BLaER1 treated with 17β-estradiol and CSF1 and Interleukin-3, amounts not matched to agents 10 nM and 100 nM (cell line): ENCODE results near the gene C1orf198.

ENCODE experiments used
- H3K27ac ChIP-seq, 11 experiments: shearing (Covaris generic); formaldehyde crosslinking; 2 replicates each; pipeline ENCODE4 v1.8.1; 2022
- H3K27me3 ChIP-seq, 11 experiments: shearing (Covaris generic); formaldehyde crosslinking; 2 replicates each; pipeline ENCODE4 v1.8.1; 2022
- H3K36me3 ChIP-seq, 11 experiments: shearing (Covaris generic); formaldehyde crosslinking; 2 replicates each; pipeline ENCODE4 v1.8.1; 2022
- H3K4me1 ChIP-seq, 10 experiments: shearing (Covaris generic); formaldehyde crosslinking; 2 replicates each; pipeline ENCODE4 v1.8.1; 2022
- H3K4me2 ChIP-seq, 11 experiments: shearing (Covaris generic); formaldehyde crosslinking; 2 replicates each; pipeline ENCODE4 v1.8.1; 2022
- H3K4me3 ChIP-seq, 10 experiments: shearing (Covaris generic); formaldehyde crosslinking; 2 replicates each; pipeline ENCODE4 v1.8.1; 2022
- H3K9ac ChIP-seq, 11 experiments: shearing (Covaris generic); formaldehyde crosslinking; 2 replicates each; pipeline ENCODE4 v1.8.1; 2022
- H3K9me3 ChIP-seq, 11 experiments: shearing (Covaris generic); formaldehyde crosslinking; replicated peaks in 1 of 11; 2 replicates each; pipeline ENCODE4 v1.8.1; 2022
- H4K20me1 ChIP-seq, 11 experiments: shearing (Covaris generic); formaldehyde crosslinking; 2 replicates each; pipeline ENCODE4 v1.8.1; 2022
- Cebpa-rat ChIP-seq, 11 experiments: shearing (Covaris generic); IDR thresholded peaks; 2 replicates each; pipeline ENCODE4 v1.8.1; 2022

Gene C1orf198

GRCh38 chr1:230907472-230908205, 39.3 kb upstream of the C1orf198 start:
- Histone ChIP-seq H3K9ac (no peak overlapping the region), H3K4me3 (no peak overlapping the region), H4K20me1 (no peaks in the 10 kb centered on the region), H3K27ac (no peak overlapping the region), H3K27me3 (no peaks in the 10 kb centered on the region), H3K9me3 (no peaks in the 10 kb centered on the region), H3K4me1 (no peaks in the 10 kb centered on the region), H3K36me3 (peaks cover 67 to 96% (median 79%) of the 10 kb centered on the region in 11 experiments), H3K4me2 (no peak overlapping the region)
- no peak for TF ChIP-seq Cebpa-rat (IDR thresholded peaks at IDR 0.05)

- Histone ChIP-seq H3K27me3 (no peaks in the 10 kb centered on the region), H3K4me2 (no peak overlapping the region), H3K9me3 (no peaks in the 10 kb centered on the region), H3K36me3 (peaks cover 60 to 86% (median 71%) of the 10 kb centered on the region in 11 experiments), H3K4me3 (no peak overlapping the region), H3K27ac (no peak overlapping the region), H3K9ac (no peak overlapping the region), H4K20me1 (no peaks in the 10 kb centered on the region), H3K4me1 (no peaks in the 10 kb centered on the region)
- no peak for TF ChIP-seq Cebpa-rat (IDR thresholded peaks at IDR 0.05)
These were observed 37.9 kb upstream of the C1orf198 start for GRCh38 chr1:230906226-230906625.

GRCh38 chr1:230905733-230906132, 37.4 kb upstream of the C1orf198 start:
- Histone ChIP-seq H3K4me2 (no peak overlapping the region), H3K36me3 (peaks cover 60 to 81% (median 67%) of the 10 kb centered on the region in 11 experiments), H3K27ac (no peak overlapping the region)

GRCh38 chr1:230902349-230902923, 34.1 kb upstream of the C1orf198 start:
- Histone ChIP-seq H3K9ac (no peak overlapping the region), H3K36me3 (peaks cover 31 to 48% (median 36%) of the 10 kb centered on the region in 11 experiments), H3K4me1 (no peaks in the 10 kb centered on the region), H3K9me3 (no peaks in the 10 kb centered on the region), H4K20me1 (no peaks in the 10 kb centered on the region), H3K27ac (no peak overlapping the region), H3K4me3 (no peak overlapping the region), H3K4me2 (no peak overlapping the region), H3K27me3 (no peaks in the 10 kb centered on the region)
- no peak for TF ChIP-seq Cebpa-rat (IDR thresholded peaks at IDR 0.05)

More at GRCh38 chr1:230905733-230906132, 37.4 kb upstream of the C1orf198 start:
- TF ChIP-seq Cebpa-rat (IDR thresholded peaks at IDR 0.05), result no peak
- Histone ChIP-seq H4K20me1 (no peaks in the 10 kb centered on the region), H3K4me1 (no peaks in the 10 kb centered on the region), H3K9me3 (no peaks in the 10 kb centered on the region), H3K9ac (no peak overlapping the region), H3K27me3 (no peaks in the 10 kb centered on the region), H3K4me3 (no peak overlapping the region)

- Histone ChIP-seq H3K27me3 (no peaks in the 10 kb centered on the region), H3K4me1 (no peaks in the 10 kb centered on the region), H3K36me3 (peaks cover 23 to 40% (median 29%) of the 10 kb centered on the region in 11 experiments; a peak in 21 of 22 replicates), H3K4me2 (no peak overlapping the region), H3K4me3 (no peak overlapping the region), H3K9ac (no peak overlapping the region), H3K9me3 (no peaks in the 10 kb centered on the region), H4K20me1 (no peaks in the 10 kb centered on the region), H3K27ac (no peak overlapping the region)
- no peak for TF ChIP-seq Cebpa-rat (IDR thresholded peaks at IDR 0.05)
These were observed 33.4 kb upstream of the C1orf198 start for GRCh38 chr1:230901671-230902070.

GRCh38 chr1:230900984-230901383, 32.7 kb upstream of the C1orf198 start:
- H4K20me1 ChIP-seq, result no peaks in the 10 kb centered on the region
- no peak overlapping the region for H3K27ac ChIP-seq
- no peaks in the 10 kb centered on the region for H3K27me3 ChIP-seq
- no peak overlapping the region for H3K9ac ChIP-seq
- H3K9me3 ChIP-seq, result no peaks in the 10 kb centered on the region
- no peaks in the 10 kb centered on the region for H3K4me1 ChIP-seq
- H3K4me2 ChIP-seq, result no peak overlapping the region
- no peak for TF ChIP-seq Cebpa-rat (IDR thresholded peaks at IDR 0.05)
- peaks cover 16 to 33% (median 22%) of the 10 kb centered on the region in 11 experiments; a peak in 21 of 22 replicates for H3K36me3 ChIP-seq
- no peak overlapping the region for H3K4me3 ChIP-seq

- Histone ChIP-seq H3K9me3 (no peaks in the 10 kb centered on the region), H3K4me2 (no peak overlapping the region), H3K27me3 (no peaks in the 10 kb centered on the region), H3K4me3 (no peak overlapping the region), H3K36me3 (peaks cover 5 to 22% (median 12%) of the 10 kb centered on the region in 11 experiments; a peak in 18 of 22 replicates), H3K27ac (no peak overlapping the region), H4K20me1 (no peaks in the 10 kb centered on the region), H3K4me1 (no peaks in the 10 kb centered on the region), H3K9ac (no peak overlapping the region)
- no peak for TF ChIP-seq Cebpa-rat (IDR thresholded peaks at IDR 0.05)
These were observed 31.5 kb upstream of the C1orf198 start for GRCh38 chr1:230899841-230900251.

GRCh38 chr1:230898748-230899147, 30.4 kb upstream of the C1orf198 start:
- Histone ChIP-seq H3K9me3 (no peaks in the 10 kb centered on the region), H3K4me2 (no peak overlapping the region), H3K27me3 (no peaks in the 10 kb centered on the region), H3K4me1 (no peaks in the 10 kb centered on the region), H3K9ac (no peak overlapping the region), H3K27ac (no peak overlapping the region), H4K20me1 (no peaks in the 10 kb centered on the region), H3K4me3 (no peak overlapping the region), H3K36me3 (peaks cover 0 to 15% (median 6%) of the 10 kb centered on the region in 11 experiments; a peak in 8 of 22 replicates)
- TF ChIP-seq Cebpa-rat (IDR thresholded peaks at IDR 0.05), result no peak

- no peaks in the 10 kb centered on the region for H3K4me1 ChIP-seq
- no peak overlapping the region for H3K4me3 ChIP-seq
- H4K20me1 ChIP-seq, result no peaks in the 10 kb centered on the region
These were observed 29.8 kb upstream of the C1orf198 start for GRCh38 chr1:230898144-230898543.

More at GRCh38 chr1:230898144-230898543, 29.8 kb upstream of the C1orf198 start:
- Histone ChIP-seq H3K27ac (no peak overlapping the region), H3K9ac (no peak overlapping the region), H3K27me3 (no peaks in the 10 kb centered on the region), H3K9me3 (no peaks in the 10 kb centered on the region), H3K4me2 (no peak overlapping the region), H3K36me3 (peaks cover 0 to 10% (median 4%) of the 10 kb centered on the region in 11 experiments; a peak in 8 of 22 replicates)
- no peak for TF ChIP-seq Cebpa-rat (IDR thresholded peaks at IDR 0.05)
